Measurements from ENCODE around the gene SFT2D3.

The SFT2D3 gene

GRCh38 chr2:127664895-127665225 lies 36.4 kb upstream of the SFT2D3 start:
- DNase-seq, result no peak

GRCh38 chr2:127665267-127665893 lies 35.9 kb upstream of the SFT2D3 start:
- no peak for DNase-seq

GRCh38 chr2:127669056-127669455 lies 32.2 kb upstream of the SFT2D3 start:
- no peak for DNase-seq

- no peak for DNase-seq
These were observed 31.0 kb upstream of the SFT2D3 start for GRCh38 chr2:127670055-127670956.

GRCh38 chr2:127670957-127671290 lies 30.4 kb upstream of the SFT2D3 start:
- DNase-seq, result no peak

GRCh38 chr2:127671557-127672302 lies 29.6 kb upstream of the SFT2D3 start:
- DNase-seq, result no peak

- no peak for DNase-seq
These were observed 28.7 kb upstream of the SFT2D3 start for GRCh38 chr2:127672341-127673224.

GRCh38 chr2:127673291-127674069 lies 27.8 kb upstream of the SFT2D3 start:
- DNase-seq, result no peak

- peak; percentile 55 for DNase-seq
These were observed 26.8 kb upstream of the SFT2D3 start for GRCh38 chr2:127674241-127675209.

- peak; percentile 33 for DNase-seq
These were observed 25.7 kb upstream of the SFT2D3 start, which contains the start of gene LIMS2 for GRCh38 chr2:127675331-127676261. Gene LIMS2, minus strand, starts transcription at chr2:127675530. Its CDS starts 506 bp downstream, at chr2:127675024.

- DNase-seq, result no peak
These were observed 24.4 kb upstream of the SFT2D3 start for GRCh38 chr2:127676906-127677305.

- no peak for DNase-seq
These were observed 22.8 kb upstream of the SFT2D3 start for GRCh38 chr2:127678531-127678930.

GRCh38 chr2:127678991-127679390 lies 22.3 kb upstream of the SFT2D3 start:
- no peak for DNase-seq

- no peak for DNase-seq
These were observed 21.5 kb upstream of the SFT2D3 start for GRCh38 chr2:127679680-127680361.

GRCh38 chr2:127680706-127681287 lies 20.5 kb upstream of the SFT2D3 start:
- no peak for DNase-seq

- DNase-seq, result peak; percentile 23
These were observed 20.0 kb upstream of the SFT2D3 start for GRCh38 chr2:127681288-127681804.

GRCh38 chr2:127681976-127682857 lies 19.1 kb upstream of the SFT2D3 start:
- DNase-seq, result no peak

Measured in hematopoietic multipotent progenitor cell treated with erythropoietin and hydrocortisone succinate and interleukin-3 and kit ligand, for 4 days (in vitro differentiated cells).